ENCODE results near the gene HEG1. TPM values are rescaled to one million over a fixed set of nuclear protein-coding genes. Genes with fewer than 3 reads are reported as not detected.
A peak's percentile ranks its signal among the peaks of the same experiment; 100 is the strongest.

The HEG1 gene
- total RNA-seq: 10 to 100 TPM in 3 of 6 experiments, 1 to 10 TPM in 3; 3.5 to 14.9 (median 10.8) TPM
- long read RNA-seq: 0 reads

- intact Hi-C loops (cut with DNase I): no loop called here
- H3K36me3 ChIP-seq: no peaks in the 10 kb centered on the region
- no peaks in the 10 kb centered on the region for H3K9me3 ChIP-seq
- WGBS (ENCODE audit: insufficient coverage, low coverage, low lambda C conversion rate, missing lambda C conversion rate): 7% methylated on average over 17 of the region's 67 CpGs
- no peak for TF ChIP-seq CTCF (IDR thresholded peaks at IDR 0.05)
- TF ChIP-seq POLR2A (IDR thresholded peaks at IDR 0.05): peak; percentile 66
- peak within 1 kb of the TSS; percentile 70 to 88 (median 75) for H3K27ac ChIP-seq
- H3K27me3 ChIP-seq: no peaks in the 10 kb centered on the region
- H3K4me3 ChIP-seq: peak within 1 kb of the TSS; percentile 39 to 72 (median 59)
- DNase-seq: peak; percentile 92 to 96 (median 95)
- peaks cover 0 to 16% (median 3%) of the 10 kb centered on the region in 4 donors for H3K4me1 ChIP-seq
- ATAC-seq: peak; percentile 91 to 96 (median 92)
These were observed at the start of gene HEG1 for GRCh38 chr3:125055913-125056745. Gene HEG1 (minus strand): TSS chr3:125055997. CDS start chr3:125055890, 107 bp downstream.

GRCh38 chr3:125105116-125105515 lies 49.3 kb upstream of the HEG1 start:
- DNase-seq: no peak
- no peak for TF ChIP-seq CTCF (IDR thresholded peaks at IDR 0.05)
- no peak for TF ChIP-seq POLR2A (IDR thresholded peaks at IDR 0.05)
- intact Hi-C loops (cut with DNase I): no loop called here
- Histone ChIP-seq H3K4me1 (no peaks in the 10 kb centered on the region), H3K36me3 (no peaks in the 10 kb centered on the region), H3K27ac (no peak overlapping the region), H3K4me3 (no peak overlapping the region), H3K9me3 (no peaks in the 10 kb centered on the region), H3K27me3 (no peaks in the 10 kb centered on the region)
- no peak for ATAC-seq
- 88% methylated on average over 1 of the region's 1 CpG for WGBS (ENCODE audit: insufficient coverage, low coverage, low lambda C conversion rate, missing lambda C conversion rate)

- ATAC-seq (no peak), DNase-seq (no peak)
- Histone ChIP-seq H3K36me3 (no peaks in the 10 kb centered on the region), H3K27me3 (no peaks in the 10 kb centered on the region), H3K4me3 (no peak overlapping the region), H3K4me1 (no peaks in the 10 kb centered on the region), H3K9me3 (no peaks in the 10 kb centered on the region), H3K27ac (no peak overlapping the region)
- TF ChIP-seq POLR2A (IDR thresholded peaks at IDR 0.05) (no peak), CTCF (IDR thresholded peaks at IDR 0.05) (no peak)
- intact Hi-C loops (cut with DNase I): no loop called here
- WGBS (ENCODE audit: insufficient coverage, low coverage, low lambda C conversion rate, missing lambda C conversion rate): 80% methylated on average over 1 of the region's 1 CpG
These were observed 48.8 kb upstream of the HEG1 start for GRCh38 chr3:125104639-125105038.

- Histone ChIP-seq H3K9me3 (no peaks in the 10 kb centered on the region), H3K4me1 (no peaks in the 10 kb centered on the region), H3K36me3 (no peaks in the 10 kb centered on the region), H3K4me3 (no peak overlapping the region), H3K27ac (no peak overlapping the region), H3K27me3 (no peaks in the 10 kb centered on the region)
- ATAC-seq (no peak), DNase-seq (no peak)
- intact Hi-C loops (cut with DNase I): no loop called here
- no peak for TF ChIP-seq CTCF (IDR thresholded peaks at IDR 0.05)
- WGBS (ENCODE audit: insufficient coverage, low coverage, low lambda C conversion rate, missing lambda C conversion rate): no CpG with 5 or more reads among the region's 1 CpG
These were observed 47.6 kb upstream of the HEG1 start for GRCh38 chr3:125103406-125103805.
